K562 (cell line): ENCODE measurements around the gene NUP160. TPM values are rescaled to one million over a fixed set of nuclear protein-coding genes. Genes with fewer than 3 reads are reported as not detected.
A peak's percentile ranks its signal among the peaks of the same experiment; 100 is the strongest.

Source experiments
- CBFA2T2 ChIP-seq: fragments of 450-650 bp; conservative IDR thresholded peaks from 2 replicates; pipeline ENCODE4 v1.6.1; 2017; ENCODE audit warnings: mild to moderate bottlenecking
- CBFA2T3 ChIP-seq: fragments of 450-650 bp; IDR thresholded peaks from 2 replicates; pipeline ENCODE4 v1.6.1; 2017
- DLX4 ChIP-seq: fragments of 250-450 bp; sonication (Bioruptor Pico); IDR thresholded peaks from 2 replicates; pipeline ENCODE4 v1.6.1; 2021; ENCODE audit warnings: mild to moderate bottlenecking
- IRF1 ChIP-seq: sonication (generic); formaldehyde crosslinking; IDR thresholded peaks from 2 replicates; pipeline ENCODE4 v1.8.0; 2022; ENCODE audit warnings: missing genetic modification reagents, mild to moderate bottlenecking, borderline replicate concordance
- KDM1A ChIP-seq, 2 experiments: fragments of 450-650 bp; IDR thresholded peaks; 2 replicates each; pipeline ENCODE4 v1.6.1; 2016; ENCODE audit warnings: mild to moderate bottlenecking in 2 of 2
- LARP7 ChIP-seq: fragments of 450-650 bp; IDR thresholded peaks from 2 replicates; pipeline ENCODE4 v1.6.1; 2016
- MEIS2 ChIP-seq: fragments of 450-650 bp; IDR thresholded peaks from 2 replicates; pipeline ENCODE4 v1.6.1; 2014; ENCODE audit warnings: mild to moderate bottlenecking; ENCODE audit not compliant: partially characterized antibody
- NCOA1 ChIP-seq: fragments of 450-650 bp; IDR thresholded peaks from 2 replicates; pipeline ENCODE4 v1.6.1; 2016; ENCODE audit warnings: low read depth
- NFE2 ChIP-seq: IDR thresholded peaks from 2 replicates; pipeline ENCODE4 v1.6.1; 2014; ENCODE audit warnings: antibody characterized with exemption, low read depth
- PBX2 ChIP-seq, 2 experiments: IDR thresholded peaks in 1 of 2; conservative IDR thresholded peaks in 1 of 2; 2 replicates each; pipeline ENCODE4 v1.6.1; 2016; ENCODE audit warnings: low read depth in 2 of 2, mild to moderate bottlenecking in 1 of 2, missing compliant biosample characterization in 1 of 2, missing genetic modification characterization in 1 of 2, moderate library complexity in 1 of 2
- PKNOX1 ChIP-seq: fragments of 450-650 bp; IDR thresholded peaks from 2 replicates; pipeline ENCODE4 v1.6.1; 2016
- POLR2AphosphoS5 ChIP-seq: IDR thresholded peaks from 2 replicates; pipeline ENCODE4 v1.6.1; 2011; ENCODE audit warnings: mild to moderate bottlenecking, low read depth, low read length, moderate library complexity; ENCODE audit not compliant: control insufficient read depth, insufficient read depth
- POLR2G ChIP-seq: fragments of 200-400 bp; formaldehyde crosslinking; IDR thresholded peaks from 2 replicates; pipeline ENCODE4 v1.6.1; 2017; ENCODE audit warnings: low read depth, mild to moderate bottlenecking, antibody characterized with exemption, low read length, moderate library complexity
- PRDM10 ChIP-seq: fragments of 450-650 bp; IDR thresholded peaks from 2 replicates; pipeline ENCODE4 v1.6.1; 2018; ENCODE audit not compliant: partially characterized antibody
- SMARCA5 ChIP-seq: fragments of 450-650 bp; IDR thresholded peaks from 2 replicates; pipeline ENCODE4 v1.6.1; 2016
- SMARCC2 ChIP-seq: fragments of 450-650 bp; IDR thresholded peaks from 2 replicates; pipeline ENCODE4 v1.6.1; 2017; ENCODE audit warnings: antibody characterized with exemption, moderate library complexity, mild to moderate bottlenecking, low read depth
- THRA ChIP-seq: fragments of 450-650 bp; IDR thresholded peaks from 2 replicates; pipeline ENCODE4 v1.6.1; 2017; ENCODE audit warnings: mild to moderate bottlenecking, moderate library complexity
- TSC22D4 ChIP-seq: fragments of 450-650 bp; IDR thresholded peaks from 2 replicates; pipeline ENCODE4 v1.6.1; 2016; ENCODE audit warnings: missing genetic modification characterization, missing biosample characterization, control low read depth
- ZNF165 ChIP-seq: fragments of 250-450 bp; sonication (Bioruptor Pico); IDR thresholded peaks from 2 replicates; pipeline ENCODE4 v1.4.0; 2020; ENCODE audit warnings: borderline replicate concordance
- polyA plus RNA-seq, 8 experiments: library from polyadenylated mRNA; depleted of rRNA in 4 of 8; stranded (reverse) in 5 of 8; unstranded in 3 of 8; fragments of >200 nt; fragmentation: Nextera tagmentation in 2 of 8; fragmentation: Illumina TruSeq in 1 of 8; extraction: Ambion mirVana in 2 of 8; extraction: Trizol in 1 of 8; gene quantifications; 2 replicates each; pipeline versions ENCODE4 v1.2.1 to v1.2.3, GENCODE V29; 2011 to 2014; ENCODE audit warnings: inconsistent platforms in 1 of 8, missing spikeins in 1 of 8
- total RNA-seq, 7 experiments: library from RNA; depleted of rRNA in 6 of 7; stranded (reverse); fragments of >200 nt in 6 of 7; fragmentation: Illumina TruSeq in 2 of 7; extraction: Trizol in 2 of 7; gene quantifications; 2 replicates each; pipeline versions ENCODE4 v1.2.1 to v1.2.3, GENCODE V29; 2011 to 2021; ENCODE audit warnings: low replicate concordance in 1 of 7

The NUP160 gene
- total and polyA plus RNA-seq, 9 of the 15 experiments (the other 6 are each of a cell fraction or from before 2014, with no cell fraction given), result 41.5 to 112 (median 65.0) TPM

GRCh38 chr11:47861728-47862127 is 13.6 kb upstream of the NUP160 start (continued):
- TF ChIP-seq PBX2 (CRISPR knock-in tag; IDR thresholded peaks at IDR 0.05; ENCODE audit: low read depth) (no peak), PBX2 (tag; conservative IDR thresholded peaks at IDR 0.05; ENCODE audit: low read depth) (0 out of 2 replicates have a peak, but pooled peaks have one; percentile 25), DLX4 (CRISPR knock-in tag) (no peak), MEIS2 (peak; percentile 21), NCOA1 (no peak), PKNOX1 (peak; percentile 64), KDM1A (IDR thresholded peaks at IDR 0.05) (peak; percentile 78), NFE2 (peak; percentile 86), CBFA2T3 (peak; percentile 70), IRF1 (CRISPR knock-in tag) (no peak), PRDM10 (peak; percentile 31), LARP7 (no peak), SMARCC2 (no peak), POLR2AphosphoS5 (no peak), CBFA2T2 (peak; percentile 26; the same call in 1 of the 2 replicates), POLR2G (no peak), THRA (no peak), SMARCA5 (no peak), ZNF165 (no peak), TSC22D4 (tag) (no peak)
